ENCODE results near the gene SPO11. TPM values are rescaled to one million over a fixed set of nuclear protein-coding genes. Genes with fewer than 3 reads are reported as not detected.

SPO11 gene
- total RNA-seq, 1 experiment from 2014 or later = not detected

DNA sequence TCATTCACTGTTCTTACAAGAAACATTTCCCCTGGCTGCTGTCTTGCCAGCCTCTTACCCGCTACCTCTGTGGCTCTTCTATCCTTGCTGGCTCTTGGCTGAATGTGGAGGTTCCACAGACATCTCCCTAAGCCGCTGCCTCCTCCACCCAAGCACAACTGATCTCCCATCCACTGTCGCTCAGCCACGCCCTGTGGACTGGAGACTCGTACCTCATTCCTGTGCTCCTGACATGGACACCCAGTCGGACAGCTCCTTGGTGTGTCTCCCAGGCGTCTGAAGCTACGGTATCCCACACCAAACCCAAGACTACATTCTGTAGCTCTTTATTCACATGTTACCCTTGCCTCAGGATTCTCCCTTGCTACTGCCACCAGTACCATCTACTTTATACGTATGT lies 40.7 kb downstream of the SPO11 start:
- no peak overlapping the region for H3T11ph ChIP-seq (ENCODE audit: low read length)
- H3K27me3 Mint-ChIP-seq (ENCODE audit: low read depth) = no peaks in the 10 kb centered on the region
- no peaks in the 10 kb centered on the region for H3K79me1 ChIP-seq (ENCODE audit: insufficient read depth, low read depth, low read length, poor library complexity, severe bottlenecking)
- no peaks in the 10 kb centered on the region for H3K23me2 ChIP-seq (ENCODE audit: insufficient read length, low read depth, low read length, poor library complexity, severe bottlenecking)
- H3K9me3 ChIP-seq (ENCODE audit: control insufficient read depth, low read depth, low read length) = no peaks in the 10 kb centered on the region
- no peak overlapping the region for H2BK120ac ChIP-seq (ENCODE audit: low read depth, low read length, poor library complexity, severe bottlenecking)
- H3K9ac ChIP-seq (ENCODE audit: extremely low read depth, insufficient read length, low read length) = no peak overlapping the region
- H3K9me3 Mint-ChIP-seq = no peaks in the 10 kb centered on the region
- no peaks in the 10 kb centered on the region for H4K20me1 ChIP-seq (ENCODE audit: control insufficient read depth, insufficient read depth, insufficient read length)
- no peak overlapping the region for H3K4me3 Mint-ChIP-seq
- H3K4me2 ChIP-seq (ENCODE audit: insufficient read depth, insufficient read length, low read length) = no peak overlapping the region
- TF ChIP-seq, protein P1, sequence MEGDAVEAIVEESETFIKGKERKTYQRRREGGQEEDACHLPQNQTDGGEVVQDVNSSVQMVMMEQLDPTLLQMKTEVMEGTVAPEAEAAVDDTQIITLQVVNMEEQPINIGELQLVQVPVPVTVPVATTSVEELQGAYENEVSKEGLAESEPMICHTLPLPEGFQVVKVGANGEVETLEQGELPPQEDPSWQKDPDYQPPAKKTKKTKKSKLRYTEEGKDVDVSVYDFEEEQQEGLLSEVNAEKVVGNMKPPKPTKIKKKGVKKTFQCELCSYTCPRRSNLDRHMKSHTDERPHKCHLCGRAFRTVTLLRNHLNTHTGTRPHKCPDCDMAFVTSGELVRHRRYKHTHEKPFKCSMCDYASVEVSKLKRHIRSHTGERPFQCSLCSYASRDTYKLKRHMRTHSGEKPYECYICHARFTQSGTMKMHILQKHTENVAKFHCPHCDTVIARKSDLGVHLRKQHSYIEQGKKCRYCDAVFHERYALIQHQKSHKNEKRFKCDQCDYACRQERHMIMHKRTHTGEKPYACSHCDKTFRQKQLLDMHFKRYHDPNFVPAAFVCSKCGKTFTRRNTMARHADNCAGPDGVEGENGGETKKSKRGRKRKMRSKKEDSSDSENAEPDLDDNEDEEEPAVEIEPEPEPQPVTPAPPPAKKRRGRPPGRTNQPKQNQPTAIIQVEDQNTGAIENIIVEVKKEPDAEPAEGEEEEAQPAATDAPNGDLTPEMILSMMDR (conservative IDR thresholded peaks at IDR 0.05) = no peak
- no peak overlapping the region for H2BK5ac ChIP-seq (ENCODE audit: insufficient read length, low read length)
- H2BK15ac ChIP-seq (ENCODE audit: low read depth, low read length) = no peak overlapping the region
- DNase-seq = no peak
- peaks cover 9 to 10% of the 10 kb centered on the region in 2 experiments for H3K4me1 Mint-ChIP-seq
- no peak overlapping the region for H4K8ac ChIP-seq (replicated peaks; ENCODE audit: insufficient read length, low read depth, low read length)
- no peak overlapping the region for H3K14ac ChIP-seq (ENCODE audit: insufficient read depth, low read length)
- H4K5ac ChIP-seq (ENCODE audit: insufficient read length, low read depth, low read length) = no peak overlapping the region
- no peak overlapping the region for H3K23ac ChIP-seq (ENCODE audit: insufficient read length, low read depth, low read length)
- H3K18ac ChIP-seq (ENCODE audit: insufficient read length, low read depth, low read length) = no peak overlapping the region
- no peak overlapping the region for H3K4ac ChIP-seq (ENCODE audit: low read depth, low read length)
- 0 out of 7 replicates have a peak overlapping the region, but pooled peaks of 1 of the 3 experiments have one; percentile 77 for H3K27ac Mint-ChIP-seq
- H3K4me1 ChIP-seq (ENCODE audit: insufficient read depth, low read length) = no peaks in the 10 kb centered on the region
- no peak overlapping the region for H3K56ac ChIP-seq (ENCODE audit: insufficient read length, low read depth, low read length)
- H2AK5ac ChIP-seq (ENCODE audit: insufficient read length, low read length) = no peak overlapping the region
- H2AFZ ChIP-seq (ENCODE audit: low read length) = no peak overlapping the region
- no peak overlapping the region for H2BK12ac ChIP-seq (ENCODE audit: insufficient read length, low read depth, low read length)
- H4K91ac ChIP-seq (ENCODE audit: insufficient read length, low read depth, low read length) = no peak overlapping the region
- H3K27me3 ChIP-seq (ENCODE audit: insufficient read depth, low read length) = no peaks in the 10 kb centered on the region
- no peak overlapping the region for H3K27ac ChIP-seq (ENCODE audit: insufficient read length, low read depth, low read length)
- H2BK20ac ChIP-seq (ENCODE audit: low read depth, low read length, poor library complexity, severe bottlenecking) = no peak overlapping the region
- WGBS (ENCODE audit: extremely low coverage, insufficient read length, low lambda C conversion rate) = no CpG with 5 or more reads among the region's 9 CpGs
- no peaks in the 10 kb centered on the region for H3K79me2 ChIP-seq (ENCODE audit: insufficient read depth, low read length)
- H3K36me3 Mint-ChIP-seq (ENCODE audit: insufficient read depth in 1 of 3, low read depth in 3 of 3) = peaks cover 59 to 98% (median 95%) of the 10 kb centered on the region in 3 experiments

Data from H9 (cell line).